Fibroblast of skin of right quadriceps (primary cell): ENCODE data around the gene SLC22A5.

Experiments
- DNase-seq: peaks from one replicate; pipeline ENCODE4 v3.0.0-alpha.2; 2013

The SLC22A5 gene

GRCh38 chr5:132368186-132368585, 1.3 kb upstream of the SLC22A5 start:
- DNase-seq, result no peak

GRCh38 chr5:132369007-132369473, 470 bp upstream of the SLC22A5 start:
- DNase-seq, result no peak

GRCh38 chr5:132370181-132370970, 866 bp downstream of the SLC22A5 start:
- DNase-seq, result no peak

- no peak for DNase-seq
Observed at GRCh38 chr5:132370971-132371602, 1.6 kb downstream of the SLC22A5 start.

- DNase-seq, result no peak
Observed at GRCh38 chr5:132371603-132371994, 2.1 kb downstream of the SLC22A5 start.

- DNase-seq, result no peak
Observed at GRCh38 chr5:132372127-132372526, 2.6 kb downstream of the SLC22A5 start.

GRCh38 chr5:132372542-132372941, 3.0 kb downstream of the SLC22A5 start:
- DNase-seq, result no peak

- no peak for DNase-seq
Observed at GRCh38 chr5:132375957-132376356, 6.4 kb downstream of the SLC22A5 start.

GRCh38 chr5:132376694-132377641, 7.5 kb downstream of the SLC22A5 start:
- DNase-seq, result no peak

- no peak for DNase-seq
Observed at GRCh38 chr5:132377738-132378137, 8.2 kb downstream of the SLC22A5 start.

- DNase-seq, result no peak
Observed at GRCh38 chr5:132378580-132378979, 9.1 kb downstream of the SLC22A5 start.

GRCh38 chr5:132380047-132380446, 10.5 kb downstream of the SLC22A5 start:
- no peak for DNase-seq

GRCh38 chr5:132380741-132381140, 11.2 kb downstream of the SLC22A5 start:
- DNase-seq, result no peak

- DNase-seq, result no peak
Observed at GRCh38 chr5:132381614-132382013, 12.1 kb downstream of the SLC22A5 start.

GRCh38 chr5:132383261-132383660, 13.8 kb downstream of the SLC22A5 start:
- no peak for DNase-seq

GRCh38 chr5:132383984-132384383, 14.5 kb downstream of the SLC22A5 start:
- DNase-seq, result no peak

GRCh38 chr5:132384506-132385050, 15.1 kb downstream of the SLC22A5 start:
- DNase-seq, result no peak

- DNase-seq, result peak; percentile 58
Observed at GRCh38 chr5:132385326-132386105, 16.0 kb downstream of the SLC22A5 start.

GRCh38 chr5:132386644-132387286, 17.3 kb downstream of the SLC22A5 start:
- peak; percentile 66 for DNase-seq

- peak; percentile 100 for DNase-seq
Observed at GRCh38 chr5:132387640-132388117, 18.2 kb downstream of the SLC22A5 start.
